ENCODE data around the gene CCDC126. TPM values are rescaled to one million over a fixed set of nuclear protein-coding genes. Genes with fewer than 3 reads are reported as not detected.

Gene CCDC126
- polyA plus RNA-seq, 4 donors = 15.3 to 20.7 (median 18.6) TPM

GRCh38 chr7:23693224-23693623 is 96.0 kb downstream of the CCDC126 start:
- no peak for DNase-seq (ENCODE audit: low read depth in 4 of 4, low spot score in 2 of 4)

Other genes starting within 250 kb of the CCDC126 start
- gene IGF2BP3, start 126.9 kb upstream of the CCDC126 start, polyA plus RNA-seq (ENCODE audit: insufficient read length in 4 of 4) = 10 to 100 TPM; 52.3 to 72.2 (median 59.0) TPM
- 100 to 1,000 TPM; 123 to 327 (median 224) TPM for gene TRA2A, start 65.4 kb upstream of the CCDC126 start, polyA plus RNA-seq (ENCODE audit: insufficient read length in 4 of 4)
- 10 to 100 TPM; 11.5 to 24.8 (median 18.1) TPM for gene FAM221A, start 82.8 kb downstream of the CCDC126 start, polyA plus RNA-seq (ENCODE audit: insufficient read length in 4 of 4)
- gene STK31, start 112.8 kb downstream of the CCDC126 start, polyA plus RNA-seq (ENCODE audit: insufficient read length in 4 of 4) = 1 to 10 TPM in 3 of 4 donors, under 1 TPM in 1; 0.60 to 1.3 (median 1.1) TPM

Data from left renal cortex interstitium (tissue), 4 donors.